BLaER1 treated with 17β-estradiol and CSF1 and Interleukin-3, amounts not matched to agents 10 nM and 100 nM (cell line): ENCODE measurements around the gene BEND3.
"Not testable (repeated sequence)": the region's sequence is repeated elsewhere in the genome, so short reads cannot be mapped to it uniquely, and the experiment has no call there.

Experiments used
- H3K27ac ChIP-seq, 11 experiments: shearing (Covaris generic); formaldehyde crosslinking; 2 replicates each; pipeline ENCODE4 v1.8.1; 2022
- H3K27me3 ChIP-seq, 11 experiments: shearing (Covaris generic); formaldehyde crosslinking; 2 replicates each; pipeline ENCODE4 v1.8.1; 2022
- H3K36me3 ChIP-seq, 11 experiments: shearing (Covaris generic); formaldehyde crosslinking; 2 replicates each; pipeline ENCODE4 v1.8.1; 2022
- H3K4me1 ChIP-seq, 10 experiments: shearing (Covaris generic); formaldehyde crosslinking; 2 replicates each; pipeline ENCODE4 v1.8.1; 2022
- H3K4me2 ChIP-seq, 11 experiments: shearing (Covaris generic); formaldehyde crosslinking; 2 replicates each; pipeline ENCODE4 v1.8.1; 2022
- H3K4me3 ChIP-seq, 10 experiments: shearing (Covaris generic); formaldehyde crosslinking; 2 replicates each; pipeline ENCODE4 v1.8.1; 2022
- H3K9ac ChIP-seq, 11 experiments: shearing (Covaris generic); formaldehyde crosslinking; 2 replicates each; pipeline ENCODE4 v1.8.1; 2022
- H3K9me3 ChIP-seq, 11 experiments: shearing (Covaris generic); formaldehyde crosslinking; replicated peaks in 1 of 11; 2 replicates each; pipeline ENCODE4 v1.8.1; 2022
- H4K20me1 ChIP-seq, 11 experiments: shearing (Covaris generic); formaldehyde crosslinking; 2 replicates each; pipeline ENCODE4 v1.8.1; 2022
- Cebpa-rat ChIP-seq, 11 experiments: shearing (Covaris generic); IDR thresholded peaks; 2 replicates each; pipeline ENCODE4 v1.8.1; 2022

The BEND3 gene

GRCh38 chr6:107102414-107102805 lies 12.9 kb downstream of the BEND3 start:
- Histone ChIP-seq H3K36me3 (peaks cover 0 to 19% (median 12%) of the 10 kb centered on the region in 11 experiments; a peak in 12 of 22 replicates), H3K4me1 (peaks cover 22 to 69% (median 63%) of the 10 kb centered on the region in 10 experiments), H3K9me3 (no peaks in the 10 kb centered on the region), H3K4me3 (no peak overlapping the region), H3K27ac (peak overlapping the region in 8 of 11 experiments; percentile 9 to 59 (median 28); a peak in 13 of 22 replicates), H4K20me1 (peaks cover 0 to 84% (median 0%) of the 10 kb centered on the region in 11 experiments; a peak in 11 of 22 replicates), H3K9ac (peak overlapping the region in 4 of 11 experiments; percentile 5 to 42 (median 6); a peak in 5 of 22 replicates), H3K4me2 (peak overlapping the region; percentile 53 to 88 (median 77)), H3K27me3 (no peaks in the 10 kb centered on the region)
- TF ChIP-seq Cebpa-rat (IDR thresholded peaks at IDR 0.05), result no peak

GRCh38 chr6:107101686-107102413 lies 13.5 kb downstream of the BEND3 start:
- Histone ChIP-seq H3K4me2 (peak overlapping the region; percentile 53 to 88 (median 77)), H3K9me3 (no peaks in the 10 kb centered on the region), H4K20me1 (peaks cover 0 to 78% (median 0%) of the 10 kb centered on the region in 11 experiments; a peak in 11 of 22 replicates), H3K4me1 (peaks cover 22 to 64% (median 58%) of the 10 kb centered on the region in 10 experiments), H3K27me3 (no peaks in the 10 kb centered on the region), H3K4me3 (no peak overlapping the region), H3K27ac (peak overlapping the region in 7 of 11 experiments; percentile 9 to 59 (median 32); a peak in 8 of 22 replicates), H3K36me3 (peaks cover 0 to 25% (median 18%) of the 10 kb centered on the region in 11 experiments; a peak in 14 of 22 replicates), H3K9ac (peak overlapping the region in 3 of 11 experiments; percentile 5 to 42 (median 7); a peak in 3 of 22 replicates)
- TF ChIP-seq Cebpa-rat (IDR thresholded peaks at IDR 0.05), result no peak

- Histone ChIP-seq H3K4me2 (peak overlapping the region in 5 of 11 experiments; percentile 7 to 88 (median 79); a peak in 5 of 22 replicates), H4K20me1 (peaks cover 0 to 72% (median 0%) of the 10 kb centered on the region in 11 experiments; a peak in 10 of 22 replicates), H3K27me3 (no peaks in the 10 kb centered on the region), H3K4me1 (peaks cover 20 to 58% (median 52%) of the 10 kb centered on the region in 10 experiments), H3K36me3 (peaks cover 0 to 31% (median 24%) of the 10 kb centered on the region in 11 experiments; a peak in 15 of 22 replicates), H3K4me3 (no peak overlapping the region), H3K9me3 (no peaks in the 10 kb centered on the region), H3K27ac (no peak overlapping the region), H3K9ac (no peak overlapping the region)
- no peak for TF ChIP-seq Cebpa-rat (IDR thresholded peaks at IDR 0.05)
Measured at GRCh38 chr6:107101211-107101610, 14.1 kb downstream of the BEND3 start.

- Histone ChIP-seq H3K27me3 (no peaks in the 10 kb centered on the region), H3K36me3 (peaks cover 0 to 53% (median 47%) of the 10 kb centered on the region in 11 experiments; a peak in 16 of 22 replicates), H3K9ac (no peak overlapping the region), H3K27ac (no peak overlapping the region), H3K4me3 (no peak overlapping the region), H3K4me1 (peaks cover 9 to 33% (median 29%) of the 10 kb centered on the region in 10 experiments), H3K4me2 (no peak overlapping the region), H4K20me1 (peaks cover 0 to 53% (median 0%) of the 10 kb centered on the region in 11 experiments; a peak in 7 of 22 replicates), H3K9me3 (no peaks in the 10 kb centered on the region)
- no peak for TF ChIP-seq Cebpa-rat (IDR thresholded peaks at IDR 0.05)
Measured at GRCh38 chr6:107098436-107099307, 16.6 kb downstream of the BEND3 start.

- not testable (repeated sequence) for H3K4me1 ChIP-seq, H3K9ac ChIP-seq, H3K27me3 ChIP-seq, H4K20me1 ChIP-seq, H3K27ac ChIP-seq, H3K4me2 ChIP-seq
- 0 out of 20 replicates have a peak overlapping the region, but pooled peaks of 1 of the 10 experiments have one; percentile 28 for H3K4me3 ChIP-seq
- H3K9me3 ChIP-seq, result peaks cover 29 to 38% (median 32%) of the 10 kb centered on the region in 11 experiments
- peaks cover 9 to 86% (median 57%) of the 10 kb centered on the region in 11 experiments for H3K36me3 ChIP-seq
Measured at GRCh38 chr6:107084459-107084858, 30.9 kb downstream of the BEND3 start.

- Histone ChIP-seq H3K9me3 (peaks cover 29 to 38% (median 32%) of the 10 kb centered on the region in 11 experiments), H3K27ac (no peak overlapping the region), H3K4me1 (peaks cover 6 to 10% (median 7%) of the 10 kb centered on the region in 10 experiments; a peak in 16 of 20 replicates), H3K9ac (no peak overlapping the region), H4K20me1 (peaks cover 0 to 9% (median 0%) of the 10 kb centered on the region in 11 experiments; a peak in 3 of 22 replicates), H3K27me3 (no peaks in the 10 kb centered on the region), H3K4me3 (no peak overlapping the region), H3K36me3 (peaks cover 9 to 80% (median 53%) of the 10 kb centered on the region in 11 experiments), H3K4me2 (no peak overlapping the region)
- TF ChIP-seq Cebpa-rat (IDR thresholded peaks at IDR 0.05), result no peak
Measured at GRCh38 chr6:107083921-107084320, 31.4 kb downstream of the BEND3 start.

- H3K4me2 ChIP-seq, result no peak overlapping the region
- peaks cover 0 to 10% (median 0%) of the 10 kb centered on the region in 11 experiments; a peak in 3 of 22 replicates for H4K20me1 ChIP-seq
- no peak overlapping the region for H3K27ac ChIP-seq
- H3K27me3 ChIP-seq, result no peaks in the 10 kb centered on the region
- H3K9ac ChIP-seq, result no peak overlapping the region
- H3K36me3 ChIP-seq, result peaks cover 9 to 73% (median 46%) of the 10 kb centered on the region in 11 experiments
- H3K4me3 ChIP-seq, result no peak overlapping the region
- TF ChIP-seq Cebpa-rat (IDR thresholded peaks at IDR 0.05), result no peak
- H3K4me1 ChIP-seq, result peaks cover 6 to 10% (median 7%) of the 10 kb centered on the region in 10 experiments; a peak in 16 of 20 replicates
- H3K9me3 ChIP-seq, result peaks cover 29 to 38% (median 32%) of the 10 kb centered on the region in 11 experiments
Measured at GRCh38 chr6:107083047-107083768, 32.1 kb downstream of the BEND3 start.

- Histone ChIP-seq H3K9me3 (peaks cover 29 to 34% (median 32%) of the 10 kb centered on the region in 11 experiments), H3K27me3 (no peaks in the 10 kb centered on the region), H3K4me1 (peaks cover 6 to 10% (median 7%) of the 10 kb centered on the region in 10 experiments; a peak in 16 of 20 replicates), H4K20me1 (peaks cover 0 to 16% (median 0%) of the 10 kb centered on the region in 11 experiments; a peak in 3 of 22 replicates), H3K27ac (no peak overlapping the region), H3K4me3 (no peak overlapping the region), H3K4me2 (no peak overlapping the region), H3K9ac (no peak overlapping the region), H3K36me3 (peaks cover 9 to 70% (median 39%) of the 10 kb centered on the region in 11 experiments)
- TF ChIP-seq Cebpa-rat (IDR thresholded peaks at IDR 0.05), result no peak
Measured at GRCh38 chr6:107082045-107082444, 33.3 kb downstream of the BEND3 start.
